Left ventricle myocardium inferior (tissue), 1 donor: Measurements from ENCODE around the gene CRAT. TPM values are rescaled to one million over a fixed set of nuclear protein-coding genes. Genes with fewer than 3 reads are reported as not detected.

Experiments used
- DNase-seq: peaks from one replicate; pipeline ENCODE4 v3.0.0-alpha.2; 2020
- H3K27ac ChIP-seq: fragments of 200-600 bp; replicated peaks from 2 replicates; pipeline ENCODE4 v1.8.0; 2021
- H3K27me3 ChIP-seq: fragments of 200-600 bp; 2 replicates; pipeline ENCODE4 v1.8.0; 2021; ENCODE audit warnings: low read depth
- H3K36me3 ChIP-seq: fragments of 200-600 bp; 2 replicates; pipeline ENCODE4 v1.8.0; 2021
- H3K4me1 ChIP-seq: fragments of 200-600 bp; 2 replicates; pipeline ENCODE4 v1.8.0; 2021
- H3K4me3 ChIP-seq: fragments of 200-600 bp; 2 replicates; pipeline ENCODE4 v1.8.0; 2021; ENCODE audit warnings: mild to moderate bottlenecking, moderate library complexity
- H3K9me3 ChIP-seq: fragments of 200-600 bp; replicated peaks from 2 replicates; pipeline ENCODE4 v1.8.0; 2021
- intact Hi-C: fragments of 100-400 bp; cut with micrococcal nuclease; formaldehyde crosslinking; loops from one replicate; pipeline ENCODE4 v1.11.0; 2022
- total RNA-seq: library from RNA; stranded (reverse); fragmentation: NEBNext Ultra II Directional; extraction: Animal tissue kit (Norgen Biotek cat#: 25700); gene quantifications from one replicate; pipeline ENCODE4 v1.2.1, GENCODE V29; 2021
- TF ChIP-seq, protein P1 (sequence below): fragments of 200-600 bp; IDR thresholded peaks from 2 replicates; pipeline ENCODE4 v1.8.0; 2021; ENCODE audit warnings: antibody characterized with exemption, mild to moderate bottlenecking, borderline replicate concordance
- donor health status: DM: no; HTN: yes; CAD: no; lungs with severe emphysema.

CRAT gene
- total RNA-seq, 1 donor from 2014 or later, result 85.3 TPM

DNA sequence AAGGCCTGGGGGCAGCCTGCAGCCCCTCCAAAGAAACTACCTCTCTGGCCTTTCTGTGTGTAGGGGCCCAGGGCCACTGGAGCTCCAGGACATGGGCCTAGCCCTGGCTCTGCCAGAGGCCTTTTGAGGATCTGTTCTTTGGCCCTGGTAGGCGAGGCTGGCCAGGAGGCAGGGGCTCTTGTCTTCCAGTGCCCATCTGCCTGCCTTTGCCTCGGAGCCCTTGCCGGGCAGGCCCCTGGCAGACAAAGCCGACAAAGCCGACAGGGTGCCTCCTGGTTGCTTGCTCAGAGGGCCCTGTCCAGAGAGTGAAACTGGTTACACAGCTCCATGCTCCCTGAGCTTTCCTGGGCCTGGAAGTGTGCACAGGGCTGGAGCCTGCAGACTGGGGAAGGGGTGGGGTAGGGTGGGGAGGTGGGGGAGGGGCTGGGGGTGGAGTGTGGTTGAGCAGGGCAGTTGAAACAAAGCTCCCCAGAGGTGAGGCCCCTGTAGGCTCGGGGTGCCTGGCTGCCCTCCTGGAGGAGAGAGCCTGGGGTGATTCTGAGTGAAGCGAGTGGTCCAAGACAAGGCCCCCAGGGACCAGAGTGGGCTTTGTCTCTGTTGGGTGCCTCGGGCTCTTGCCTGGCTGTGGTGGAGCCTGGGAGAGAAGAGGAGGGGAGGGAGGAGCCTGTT is 29.9 kb upstream of the CRAT start:
- Histone ChIP-seq H3K27me3 (no peaks in the 10 kb centered on the region), H3K4me1 (peaks cover 83% of the 10 kb centered on the region), H3K36me3 (peaks cover 37% of the 10 kb centered on the region), H3K27ac (peak overlapping the region; percentile 100), H3K4me3 (peak overlapping the region; percentile 71), H3K9me3 (no peaks in the 10 kb centered on the region)
- intact Hi-C loops, result no loop called here
- TF ChIP-seq, protein P1, sequence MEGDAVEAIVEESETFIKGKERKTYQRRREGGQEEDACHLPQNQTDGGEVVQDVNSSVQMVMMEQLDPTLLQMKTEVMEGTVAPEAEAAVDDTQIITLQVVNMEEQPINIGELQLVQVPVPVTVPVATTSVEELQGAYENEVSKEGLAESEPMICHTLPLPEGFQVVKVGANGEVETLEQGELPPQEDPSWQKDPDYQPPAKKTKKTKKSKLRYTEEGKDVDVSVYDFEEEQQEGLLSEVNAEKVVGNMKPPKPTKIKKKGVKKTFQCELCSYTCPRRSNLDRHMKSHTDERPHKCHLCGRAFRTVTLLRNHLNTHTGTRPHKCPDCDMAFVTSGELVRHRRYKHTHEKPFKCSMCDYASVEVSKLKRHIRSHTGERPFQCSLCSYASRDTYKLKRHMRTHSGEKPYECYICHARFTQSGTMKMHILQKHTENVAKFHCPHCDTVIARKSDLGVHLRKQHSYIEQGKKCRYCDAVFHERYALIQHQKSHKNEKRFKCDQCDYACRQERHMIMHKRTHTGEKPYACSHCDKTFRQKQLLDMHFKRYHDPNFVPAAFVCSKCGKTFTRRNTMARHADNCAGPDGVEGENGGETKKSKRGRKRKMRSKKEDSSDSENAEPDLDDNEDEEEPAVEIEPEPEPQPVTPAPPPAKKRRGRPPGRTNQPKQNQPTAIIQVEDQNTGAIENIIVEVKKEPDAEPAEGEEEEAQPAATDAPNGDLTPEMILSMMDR, result no peak
- peak; percentile 52 for DNase-seq

- H3K36me3 ChIP-seq, result peaks cover 41% of the 10 kb centered on the region
- H3K27ac ChIP-seq, result peak overlapping the region; percentile 100
- peaks cover 78% of the 10 kb centered on the region for H3K4me1 ChIP-seq
- no peaks in the 10 kb centered on the region for H3K27me3 ChIP-seq
- TF ChIP-seq, protein P1, result no peak
- intact Hi-C loops, result loop anchor here (5.0 to 10.0 kb wide), 2 partner anchors 472 to 645 kb away; no protein-coding TSS in a partner anchor
- H3K4me3 ChIP-seq, result peak overlapping the region; percentile 71
- peak; percentile 95 for DNase-seq
- H3K9me3 ChIP-seq, result no peaks in the 10 kb centered on the region
Observed at GRCh38 chr9:129139993-129140396, 29.4 kb upstream of the CRAT start.

- Histone ChIP-seq H3K36me3 (peaks cover 47% of the 10 kb centered on the region), H3K4me1 (peaks cover 72% of the 10 kb centered on the region), H3K9me3 (no peaks in the 10 kb centered on the region), H3K27me3 (no peaks in the 10 kb centered on the region), H3K4me3 (peak overlapping the region; percentile 71), H3K27ac (peak overlapping the region; percentile 100)
- intact Hi-C loops, result loop anchor here (5.0 to 10.0 kb wide), 2 partner anchors 473 to 645 kb away; no protein-coding TSS in a partner anchor
- DNase-seq, result peak; percentile 69
- TF ChIP-seq, protein P1, result peak; percentile 97
Observed at GRCh38 chr9:129139233-129139992, 28.8 kb upstream of the CRAT start.

- Histone ChIP-seq H3K4me3 (peak overlapping the region; percentile 71), H3K27me3 (no peaks in the 10 kb centered on the region), H3K9me3 (no peaks in the 10 kb centered on the region), H3K27ac (peak overlapping the region; percentile 100), H3K4me1 (peaks cover 64% of the 10 kb centered on the region), H3K36me3 (peaks cover 49% of the 10 kb centered on the region)
- TF ChIP-seq, protein P1, result no peak
- intact Hi-C loops, result loop anchor here (5.0 to 10.0 kb wide), 2 partner anchors 474 to 646 kb away; no protein-coding TSS in a partner anchor
- peak; percentile 61 for DNase-seq
Observed at GRCh38 chr9:129138476-129139232, 28.1 kb upstream of the CRAT start.

GRCh38 chr9:129138144-129138462 is 27.5 kb upstream of the CRAT start:
- peaks cover 59% of the 10 kb centered on the region for H3K4me1 ChIP-seq
- H3K36me3 ChIP-seq, result peaks cover 53% of the 10 kb centered on the region

More at GRCh38 chr9:129138144-129138462, 27.5 kb upstream of the CRAT start:
- H3K27ac ChIP-seq, result peak overlapping the region; percentile 100
- intact Hi-C loops, result loop anchor here (5.0 to 10.0 kb wide), 2 partner anchors 474 to 647 kb away; no protein-coding TSS in a partner anchor
- DNase-seq, result no peak
- no peaks in the 10 kb centered on the region for H3K27me3 ChIP-seq
- peak overlapping the region; percentile 71 for H3K4me3 ChIP-seq
- no peaks in the 10 kb centered on the region for H3K9me3 ChIP-seq
- TF ChIP-seq, protein P1, result no peak
